HT1080 (cell line): ENCODE measurements around the gene TBX21. TPM values are rescaled to one million over a fixed set of nuclear protein-coding genes. Genes with fewer than 3 reads are reported as not detected.

Source experiments
- DNase-seq: peaks from one replicate; pipeline ENCODE4 v3.0.0-alpha.2; 2015; ENCODE audit warnings: low read depth
- polyA plus RNA-seq, 2 experiments: library from polyadenylated mRNA; depleted of rRNA; stranded (reverse); fragments of >200 nt; gene quantifications; 2 replicates each; pipeline ENCODE4 v1.2.3, GENCODE V29; 2015
- total RNA-seq: library from RNA; depleted of rRNA; stranded (reverse); fragments of >200 nt; shearing (Covaris generic); gene quantifications from 2 replicates; pipeline ENCODE4 v1.2.3, GENCODE V29; 2014; rRNA removed

The TBX21 gene
- total RNA-seq = not detected in 2 replicates
- not detected in 2 replicates for polyA plus RNA-seq (2015; cell fraction: cytosol; rRNA removed)
- not detected in 2 replicates for polyA plus RNA-seq (2015; cell fraction: nucleus; rRNA removed)

- DNase-seq = no peak
Measured at GRCh38 chr17:47733047-47733673, at the start of gene TBX21. Gene TBX21 (plus strand): TSS chr17:47733236. CDS start chr17:47733455, 219 bp downstream.

DNA sequence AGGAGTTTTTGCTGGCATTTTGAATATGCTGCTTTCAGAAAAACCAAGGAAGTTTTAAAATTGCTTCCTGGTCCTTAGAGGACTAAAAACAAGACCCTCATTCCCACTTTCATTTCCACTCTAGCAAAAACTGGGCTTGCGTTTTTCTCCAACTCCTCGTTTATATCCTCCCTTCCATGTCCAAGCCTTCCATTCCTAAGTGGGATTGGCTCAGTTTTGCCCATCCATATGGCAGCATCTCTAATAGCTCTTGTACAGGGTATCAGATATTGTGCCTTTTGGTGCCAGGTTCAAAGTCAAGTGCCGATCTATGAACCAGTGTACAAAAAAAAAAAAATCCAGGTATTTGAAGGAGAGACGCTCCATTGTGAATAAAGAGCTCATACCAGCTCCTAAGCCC lies 49.0 kb upstream of the TBX21 start:
- no peak for DNase-seq

GRCh38 chr17:47684535-47685193 lies 48.4 kb upstream of the TBX21 start:
- DNase-seq = no peak

- no peak for DNase-seq
Measured at GRCh38 chr17:47685556-47686275, 47.3 kb upstream of the TBX21 start.

- no peak for DNase-seq
Measured at GRCh38 chr17:47686276-47686635, 46.8 kb upstream of the TBX21 start.

- no peak for DNase-seq
Measured at GRCh38 chr17:47686664-47687327, 46.2 kb upstream of the TBX21 start.

DNA sequence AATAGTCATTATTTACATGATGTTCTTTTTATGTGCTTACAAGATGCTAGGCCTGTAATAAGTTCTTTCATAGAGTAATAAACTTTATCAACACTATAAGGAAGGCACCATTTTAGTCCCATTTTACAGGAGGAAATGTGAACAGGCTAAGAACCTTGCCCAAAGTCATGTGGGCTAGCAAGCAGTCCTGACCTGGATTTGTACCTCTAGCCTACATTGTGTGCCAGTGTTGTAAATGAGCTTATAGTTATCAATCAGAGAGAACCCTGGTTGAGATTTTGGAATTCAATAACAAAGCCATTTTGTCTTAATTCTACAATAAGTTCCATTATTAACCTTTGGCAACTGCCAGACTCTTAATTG lies 45.7 kb upstream of the TBX21 start:
- DNase-seq = no peak

- DNase-seq = no peak
Measured at GRCh38 chr17:47687748-47688147, 45.3 kb upstream of the TBX21 start.

DNA sequence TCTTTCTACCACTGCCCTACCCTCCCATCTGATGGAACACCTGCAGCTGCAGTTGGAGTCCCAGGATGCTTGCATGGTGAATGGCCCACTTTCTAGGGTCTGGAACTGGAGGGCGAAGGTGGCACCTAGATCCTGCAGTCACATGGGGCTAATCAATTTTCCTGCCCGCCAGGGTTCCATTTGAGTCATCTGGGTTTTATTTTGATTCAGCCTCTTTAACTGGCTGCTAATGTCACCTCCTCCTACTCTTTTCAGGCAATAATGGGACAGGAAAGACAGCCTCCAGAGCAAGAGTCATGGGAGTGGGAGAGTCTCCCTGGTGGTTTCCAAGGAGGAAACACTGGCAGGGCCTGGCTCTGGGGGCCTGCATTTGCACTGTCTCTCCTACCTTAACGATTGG lies 42.9 kb upstream of the TBX21 start:
- no peak for DNase-seq

DNA sequence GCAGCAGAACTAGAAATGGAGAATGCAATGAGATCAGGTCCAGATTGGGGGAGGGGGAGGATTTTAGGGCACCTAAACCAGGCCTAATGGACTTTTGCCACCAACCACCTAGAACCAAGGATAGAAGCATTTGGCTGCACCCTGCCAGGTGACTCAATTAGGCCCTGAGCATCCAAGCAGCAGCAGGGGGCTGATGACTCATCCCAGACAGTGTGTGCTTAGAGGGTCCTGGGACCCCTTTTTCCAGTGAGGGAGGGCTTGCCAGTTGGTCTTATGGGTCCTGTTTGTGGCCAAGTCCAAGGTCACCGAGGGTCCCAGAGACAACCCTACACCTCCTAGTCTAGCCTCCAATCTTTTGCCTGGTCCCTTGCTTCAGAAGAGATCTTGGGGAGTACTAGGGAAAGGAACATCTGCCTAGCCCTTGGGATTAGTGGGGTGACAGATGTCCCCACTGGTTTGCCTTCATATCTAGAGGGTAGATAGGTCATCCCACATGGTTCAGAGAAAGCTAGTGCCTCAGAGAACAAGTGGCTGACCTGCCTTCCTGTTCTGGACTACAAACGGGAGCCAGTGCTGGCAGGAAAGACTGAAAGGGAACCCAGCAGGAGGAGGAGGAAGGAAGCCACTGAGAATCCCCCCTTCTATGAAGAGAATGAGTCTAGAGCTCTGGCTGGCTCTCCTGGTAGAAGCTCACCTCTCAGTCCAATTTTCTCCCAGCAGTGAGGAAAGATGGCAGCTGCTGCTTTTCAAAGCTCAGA lies 40.7 kb upstream of the TBX21 start:
- DNase-seq = no peak

- DNase-seq = no peak
Measured at GRCh38 chr17:47692895-47693730, 39.9 kb upstream of the TBX21 start.

GRCh38 chr17:47693731-47694580 lies 39.1 kb upstream of the TBX21 start, which contains the start of gene TBKBP1:
Gene TBKBP1 (plus strand): TSS chr17:47694161. CDS start chr17:47696113, 1,952 bp downstream.
- no peak for DNase-seq

- DNase-seq = no peak
Measured at GRCh38 chr17:47694581-47695428, 38.2 kb upstream of the TBX21 start.

DNA sequence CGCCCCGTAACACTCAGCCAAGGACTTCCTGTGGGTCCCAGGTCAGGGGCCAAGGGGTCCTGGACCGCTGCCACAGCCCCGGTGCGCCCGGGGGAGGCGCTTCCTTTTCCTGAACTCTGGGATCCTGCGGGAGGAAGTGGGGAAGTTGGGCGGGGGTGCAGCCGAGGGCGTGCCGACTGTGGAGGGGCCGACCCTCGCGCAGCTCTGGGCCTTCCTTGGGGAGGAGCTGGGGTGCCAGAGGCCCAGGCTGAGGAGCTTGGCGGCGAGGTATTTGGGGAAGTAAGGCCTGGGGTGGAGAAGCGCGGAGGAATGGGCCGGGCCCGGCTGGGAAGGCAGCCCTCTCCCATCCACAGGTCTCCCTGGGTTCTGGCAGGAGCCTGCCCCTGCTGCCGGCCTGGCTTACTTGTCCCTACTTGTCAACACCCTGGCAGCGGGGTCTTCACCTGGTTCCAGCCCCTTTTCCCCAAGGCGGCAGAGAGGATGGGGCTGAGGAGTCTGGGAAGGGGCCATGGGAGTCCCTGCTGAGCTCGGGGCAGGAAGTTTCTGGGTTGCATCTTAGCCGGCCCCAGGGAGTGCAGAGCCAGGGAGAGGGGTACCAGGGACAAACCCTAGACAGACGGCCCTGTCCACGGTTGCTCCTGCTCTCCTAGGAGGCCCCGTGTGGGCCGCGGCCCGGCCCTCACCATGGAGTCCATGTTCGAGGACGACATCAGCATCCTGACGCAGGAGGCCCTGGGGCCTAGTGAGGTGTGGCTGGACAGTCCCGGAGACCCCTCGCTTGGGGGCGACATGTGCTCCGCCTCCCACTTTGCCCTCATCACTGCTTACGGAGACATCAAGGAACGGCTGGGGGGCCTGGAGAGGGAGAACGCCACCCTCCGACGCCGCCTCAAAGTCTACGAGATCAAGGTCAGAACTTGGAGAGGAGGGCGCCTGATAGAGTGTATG lies 37.3 kb upstream of the TBX21 start:
- no peak for DNase-seq

DNA sequence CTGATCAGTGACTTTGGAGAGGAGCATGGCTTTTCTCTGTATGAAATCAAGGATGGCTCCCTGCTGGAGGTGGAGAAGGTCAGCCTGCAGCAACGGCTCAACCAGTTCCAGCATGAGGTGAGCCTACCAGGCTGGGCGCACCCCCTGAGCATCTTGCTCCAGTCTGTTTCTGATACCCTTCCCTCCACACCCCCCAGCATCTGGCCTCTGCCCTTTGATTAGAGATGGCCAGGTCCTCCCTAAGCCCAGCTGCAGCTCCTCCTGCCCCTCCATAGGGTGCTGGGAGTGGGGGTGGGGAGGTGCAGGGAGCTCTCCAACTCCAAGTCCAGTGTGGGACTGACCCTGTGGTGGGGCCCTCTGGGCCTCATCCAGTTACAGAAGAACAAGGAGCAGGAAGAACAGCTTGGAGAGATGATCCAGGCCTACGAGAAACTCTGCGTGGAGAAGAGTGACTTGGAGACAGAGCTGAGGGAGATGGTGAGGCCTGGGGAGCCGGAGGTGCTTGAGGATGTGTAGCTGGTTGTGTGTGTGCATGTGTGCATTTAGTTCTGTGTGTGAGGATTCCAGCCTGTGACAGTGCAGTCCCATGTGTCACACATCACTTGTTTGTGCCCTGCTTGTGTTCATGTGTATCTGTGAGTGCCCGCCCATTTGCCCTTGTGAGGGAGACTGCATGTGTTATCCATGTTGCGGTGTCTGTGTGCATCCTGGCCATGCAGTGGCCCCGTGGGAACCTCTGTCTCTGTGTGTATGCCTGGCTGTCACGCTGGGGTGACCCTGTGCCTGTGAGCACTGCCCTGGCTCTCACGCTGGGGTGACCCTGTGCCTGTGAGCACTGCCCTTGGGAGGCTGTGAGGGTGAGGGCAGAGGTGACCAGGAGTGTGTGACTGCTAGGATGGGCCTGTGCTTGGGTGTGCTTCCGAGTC lies 36.1 kb upstream of the TBX21 start:
- no peak for DNase-seq
